Mesendoderm (in vitro differentiated cells): ENCODE results near the gene OR14C36. TPM values are rescaled to one million over a fixed set of nuclear protein-coding genes. Genes with fewer than 3 reads are reported as not detected.
"Not testable (repeated sequence)": the region's sequence is repeated elsewhere in the genome, so short reads cannot be mapped to it uniquely, and the experiment has no call there.

ENCODE experiments used
- DNase-seq: peaks from one replicate; pipeline ENCODE4 v3.0.0; 2013
- H2AK5ac ChIP-seq: 2 replicates; pipeline ENCODE4 v1.6.1; 2013; ENCODE audit warnings: low read length, inconsistent platforms
- H2BK120ac ChIP-seq: 2 replicates; pipeline ENCODE4 v1.6.1; 2013; ENCODE audit warnings: low read depth, mild to moderate bottlenecking, low read length, moderate library complexity, mixed read lengths
- H2BK15ac ChIP-seq: replicated peaks from 2 replicates; pipeline ENCODE4 v1.6.1; 2013; ENCODE audit warnings: low read depth, mild to moderate bottlenecking, moderate library complexity
- H2BK5ac ChIP-seq: 2 replicates; pipeline ENCODE4 v1.6.1; 2013; ENCODE audit warnings: low read length, inconsistent platforms
- H3K18ac ChIP-seq: 2 replicates; pipeline ENCODE4 v1.6.1; 2013; ENCODE audit warnings: mild to moderate bottlenecking, low read length, mixed read lengths
- H3K23ac ChIP-seq: one replicate; pipeline ENCODE4 v1.6.1; 2013; ENCODE audit warnings: low read length
- H3K27ac ChIP-seq: 2 replicates; pipeline ENCODE4 v1.5.1; 2013; ENCODE audit warnings: low read depth, mild to moderate bottlenecking, inconsistent platforms, low read length, moderate library complexity
- H3K27me3 ChIP-seq: 2 replicates; pipeline ENCODE4 v1.6.1; 2013; ENCODE audit warnings: low read length, control low read depth, mild to moderate bottlenecking, inconsistent platforms; ENCODE audit not compliant: insufficient read depth, poor library complexity
- H3K36me3 ChIP-seq: 2 replicates; pipeline ENCODE4 v1.6.1; 2013; ENCODE audit warnings: low read length, inconsistent platforms; ENCODE audit not compliant: control insufficient read depth, insufficient read depth
- H3K4ac ChIP-seq: one replicate; pipeline ENCODE4 v1.6.1; 2013; ENCODE audit warnings: low read depth, mild to moderate bottlenecking, low read length, moderate library complexity
- H3K4me1 ChIP-seq: 2 replicates; pipeline ENCODE4 v1.6.1; 2013; ENCODE audit warnings: low read depth, low read length, inconsistent platforms; ENCODE audit not compliant: control insufficient read depth
- H3K4me2 ChIP-seq: 2 replicates; pipeline ENCODE4 v1.6.1; 2013; ENCODE audit warnings: low read length
- H3K4me3 ChIP-seq: 2 replicates; pipeline ENCODE4 v1.5.1; 2013; ENCODE audit warnings: mild to moderate bottlenecking, low read length
- H3K56ac ChIP-seq: one replicate; pipeline ENCODE4 v1.6.1; 2013; ENCODE audit warnings: low read length
- H3K79me1 ChIP-seq: 2 replicates; pipeline ENCODE4 v1.6.1; 2013; ENCODE audit warnings: low read length, inconsistent platforms
- H3K79me2 ChIP-seq: 2 replicates; pipeline ENCODE4 v1.6.1; 2013; ENCODE audit warnings: mild to moderate bottlenecking, low read length; ENCODE audit not compliant: control insufficient read depth, insufficient read depth
- H3K9ac ChIP-seq: 2 replicates; pipeline ENCODE4 v1.6.1; 2013; ENCODE audit warnings: low read length, inconsistent platforms
- H4K5ac ChIP-seq: one replicate; pipeline ENCODE4 v1.6.1; 2013; ENCODE audit warnings: low read length
- H4K8ac ChIP-seq: one replicate; pipeline ENCODE4 v1.6.1; 2013; ENCODE audit warnings: low read depth, mild to moderate bottlenecking, control low read depth, low read length, moderate library complexity
- WGBS: extraction: QIAGEN DNeasy Blood & Tissue Kit; methylation state at CpG from one replicate; pipeline ENCODE4 v1.1.7; 2013; ENCODE audit warnings: low lambda C conversion rate, missing lambda C conversion rate; ENCODE audit not compliant: insufficient coverage; ENCODE audit errors: extremely low coverage; 5-methylcytosine and 5-hydroxymethylcytosine counted together
- polyA plus RNA-seq, 2 experiments: library from polyadenylated mRNA; stranded (reverse); fragments of 200-250 nt; gene quantifications; one replicate each; pipeline ENCODE4 v1.2.3, GENCODE V29; 2013

Gene OR14C36
- not detected for polyA plus RNA-seq (2013, experiment 1 of 2)
- polyA plus RNA-seq (2013, experiment 2 of 2), result not detected

GRCh38 chr1:248348475-248348874 lies at the start of gene OR14C36:
Gene OR14C36 (plus strand): TSS chr1:248348775. CDS start chr1:248348775, 0 bp downstream.
- Histone ChIP-seq H3K27me3 (no peaks in the 10 kb centered on the region), H3K4ac (no peak within 1 kb of the TSS), H2BK5ac (no peak within 1 kb of the TSS), H4K5ac (no peak within 1 kb of the TSS), H3K4me3 (no peak within 1 kb of the TSS), H3K18ac (no peak within 1 kb of the TSS), H3K27ac (no peak within 1 kb of the TSS), H4K8ac (no peak within 1 kb of the TSS), H2BK15ac (no peak within 1 kb of the TSS), H3K79me2 (no peaks in the 10 kb centered on the region), H3K4me2 (no peak within 1 kb of the TSS), H3K36me3 (no peaks in the 10 kb centered on the region), H3K79me1 (no peaks in the 10 kb centered on the region), H2BK120ac (no peak within 1 kb of the TSS), H3K9ac (no peak within 1 kb of the TSS), H3K56ac (no peak within 1 kb of the TSS), H2AK5ac (no peak within 1 kb of the TSS), H3K4me1 (no peaks in the 10 kb centered on the region), H3K23ac (no peak within 1 kb of the TSS)
- WGBS, result no CpG with 5 or more reads among the region's 4 CpGs
- DNase-seq, result no peak

DNA sequence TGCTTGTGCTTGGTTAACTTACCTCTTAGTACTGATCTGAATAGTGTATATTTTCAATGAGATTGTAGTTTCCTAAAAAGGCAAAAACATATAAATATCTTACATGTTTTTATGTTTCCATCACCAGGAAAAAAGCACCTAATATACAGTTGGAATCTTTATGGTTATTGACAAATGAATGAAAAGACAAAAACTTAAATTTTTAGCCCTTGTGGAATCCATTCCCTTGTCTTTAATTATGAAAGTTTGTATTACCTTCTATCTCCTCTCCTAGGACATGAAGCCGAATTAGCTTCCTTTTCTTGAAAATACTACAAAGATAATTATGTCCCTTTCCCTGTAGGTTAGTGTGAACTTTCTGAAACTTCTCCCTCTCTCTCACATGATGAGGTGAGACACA lies 45.3 kb upstream of the OR14C36 start, which contains the start of gene OR2T12:
Gene OR2T12 (minus strand): TSS at position 101 of the 400 bp plus-strand sequence. CDS start 7,846 bp downstream, outside the sequence.
- Histone ChIP-seq H4K5ac (no peak within 1 kb of the TSS), H3K27ac (no peak within 1 kb of the TSS), H3K36me3 (no peaks in the 10 kb centered on the region), H3K4me2 (no peak within 1 kb of the TSS), H3K9ac (no peak within 1 kb of the TSS), H2BK15ac (no peak within 1 kb of the TSS), H3K27me3 (no peaks in the 10 kb centered on the region), H3K79me1 (no peaks in the 10 kb centered on the region), H3K4me3 (no peak within 1 kb of the TSS), H3K18ac (no peak within 1 kb of the TSS), H4K8ac (no peak within 1 kb of the TSS), H2AK5ac (no peak within 1 kb of the TSS), H3K4me1 (no peaks in the 10 kb centered on the region), H3K4ac (no peak within 1 kb of the TSS), H3K23ac (no peak within 1 kb of the TSS), H3K79me2 (no peaks in the 10 kb centered on the region), H2BK5ac (no peak within 1 kb of the TSS), H3K56ac (no peak within 1 kb of the TSS), H2BK120ac (no peak within 1 kb of the TSS)
- no peak for DNase-seq
- WGBS, result no CpG with 5 or more reads among the region's 1 CpG

GRCh38 chr1:248305672-248306071 lies 42.9 kb upstream of the OR14C36 start:
- H3K4me2 ChIP-seq, H3K27ac ChIP-seq, H3K79me2 ChIP-seq, H2BK5ac ChIP-seq, H3K4ac ChIP-seq, H2AK5ac ChIP-seq, H2BK15ac ChIP-seq, H3K4me1 ChIP-seq, H4K8ac ChIP-seq, H3K4me3 ChIP-seq, H3K79me1 ChIP-seq, H2BK120ac ChIP-seq, H3K27me3 ChIP-seq, H4K5ac ChIP-seq, H3K56ac ChIP-seq, H3K36me3 ChIP-seq, DNase-seq, H3K9ac ChIP-seq, H3K18ac ChIP-seq, H3K23ac ChIP-seq: not testable (repeated sequence)
- no CpG with 5 or more reads among the region's 9 CpGs for WGBS

DNA sequence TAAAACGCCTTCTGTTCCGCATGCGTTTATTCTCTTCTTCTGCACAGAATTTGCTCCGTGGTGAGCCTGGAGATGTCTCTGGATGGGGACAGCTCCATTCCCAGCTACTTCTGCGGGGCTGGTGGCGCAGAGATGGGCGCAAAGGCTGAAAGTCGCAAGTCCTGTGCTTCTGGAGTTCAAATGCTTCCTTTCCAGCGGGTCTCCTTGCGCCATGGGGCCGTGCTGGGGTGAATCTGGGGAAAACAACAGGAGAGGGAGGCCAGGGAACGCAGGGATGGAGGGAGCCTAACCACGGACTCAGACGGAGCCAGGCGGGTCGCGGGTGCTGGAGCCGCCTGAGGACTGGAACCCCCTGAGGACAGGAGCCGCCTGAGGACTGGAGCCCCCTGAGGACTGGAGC lies 42.5 kb upstream of the OR14C36 start:
- H3K4me2 ChIP-seq, result no peak overlapping the region
- no peak overlapping the region for H3K27ac ChIP-seq
- no peaks in the 10 kb centered on the region for H3K36me3 ChIP-seq
- H4K5ac ChIP-seq, result no peak overlapping the region
- no peak overlapping the region for H3K4me3 ChIP-seq
- H3K56ac ChIP-seq, result no peak overlapping the region
- H2AK5ac ChIP-seq, result no peak overlapping the region
- no peak overlapping the region for H3K23ac ChIP-seq
- H4K8ac ChIP-seq, result no peak overlapping the region
- H3K18ac ChIP-seq, result no peak overlapping the region
- H3K27me3 ChIP-seq, result no peaks in the 10 kb centered on the region
- no peaks in the 10 kb centered on the region for H3K4me1 ChIP-seq
- H3K4ac ChIP-seq, result no peak overlapping the region
- no peak overlapping the region for H2BK15ac ChIP-seq
- no peak overlapping the region for H2BK5ac ChIP-seq
- no peaks in the 10 kb centered on the region for H3K79me2 ChIP-seq
- no CpG with 5 or more reads among the region's 19 CpGs for WGBS
- no peaks in the 10 kb centered on the region for H3K79me1 ChIP-seq
- no peak overlapping the region for H2BK120ac ChIP-seq
- no peak for DNase-seq
- H3K9ac ChIP-seq, result no peak overlapping the region

DNA sequence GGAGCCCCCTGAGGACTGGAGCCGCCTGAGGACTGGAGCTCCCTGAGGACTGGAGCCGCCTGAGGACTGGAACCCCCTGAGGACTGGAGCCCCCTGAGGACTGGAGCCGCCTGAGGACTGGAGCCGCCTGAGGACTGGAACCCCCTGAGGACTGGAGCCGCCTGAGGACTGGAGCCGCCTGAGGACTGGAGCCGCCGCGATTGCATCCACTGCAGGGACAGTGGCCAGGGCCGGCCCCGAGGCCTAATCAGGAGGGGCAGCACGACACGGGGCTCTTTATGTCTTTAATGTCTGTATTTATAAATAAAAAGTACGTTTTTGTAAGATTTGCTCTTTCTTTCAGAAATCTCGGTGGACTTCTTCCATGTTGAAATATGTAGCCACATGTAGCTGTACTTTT lies 41.8 kb upstream of the OR14C36 start:
- not testable (repeated sequence) for H3K27ac ChIP-seq, DNase-seq, H3K4me1 ChIP-seq, H3K36me3 ChIP-seq, H3K9ac ChIP-seq, H3K79me1 ChIP-seq, H3K18ac ChIP-seq, H3K4me2 ChIP-seq, H2BK120ac ChIP-seq, H3K56ac ChIP-seq, H2AK5ac ChIP-seq, H3K27me3 ChIP-seq, H3K23ac ChIP-seq, H4K5ac ChIP-seq, H3K79me2 ChIP-seq, H2BK5ac ChIP-seq, H4K8ac ChIP-seq, H2BK15ac ChIP-seq, H3K4ac ChIP-seq, H3K4me3 ChIP-seq
- WGBS, result no CpG with 5 or more reads among the region's 15 CpGs

DNA sequence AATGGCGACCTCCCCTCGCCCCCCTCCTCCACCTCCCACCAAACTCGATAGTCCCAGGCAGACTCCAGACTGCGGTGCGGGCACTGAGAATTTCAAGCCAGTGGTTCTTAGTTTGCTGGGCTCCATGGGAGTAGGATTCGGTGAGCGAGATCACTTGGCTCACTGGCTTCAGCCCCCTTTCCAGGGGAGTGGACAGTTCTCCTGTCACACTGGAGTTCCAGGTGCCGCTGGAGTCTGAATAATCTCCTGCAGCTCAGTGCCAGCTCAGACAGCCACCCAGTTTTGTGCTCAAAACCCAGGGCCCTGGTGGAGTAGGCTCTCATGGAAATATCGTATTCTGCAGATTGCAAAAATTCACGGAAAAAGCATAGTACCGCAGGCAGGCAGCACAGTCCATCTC lies 31.8 kb upstream of the OR14C36 start:
- no peak for DNase-seq
- Histone ChIP-seq H3K36me3 (no peaks in the 10 kb centered on the region), H4K8ac (no peak overlapping the region), H3K4me3 (no peak overlapping the region), H3K4ac (no peak overlapping the region), H3K79me1 (no peaks in the 10 kb centered on the region), H3K18ac (no peak overlapping the region), H2BK5ac (no peak overlapping the region), H3K79me2 (no peaks in the 10 kb centered on the region), H3K27ac (no peak overlapping the region), H3K4me2 (no peak overlapping the region), H3K4me1 (no peaks in the 10 kb centered on the region), H3K9ac (no peak overlapping the region), H3K23ac (no peak overlapping the region), H2AK5ac (no peak overlapping the region), H3K27me3 (no peaks in the 10 kb centered on the region), H2BK120ac (no peak overlapping the region), H3K56ac (no peak overlapping the region), H4K5ac (no peak overlapping the region), H2BK15ac (no peak overlapping the region)
- no CpG with 5 or more reads among the region's 11 CpGs for WGBS
